ENCODE measurements around the gene PPARGC1A.
A peak's percentile ranks its signal among the peaks of the same experiment; 100 is the strongest.

Gene PPARGC1A, protein sequence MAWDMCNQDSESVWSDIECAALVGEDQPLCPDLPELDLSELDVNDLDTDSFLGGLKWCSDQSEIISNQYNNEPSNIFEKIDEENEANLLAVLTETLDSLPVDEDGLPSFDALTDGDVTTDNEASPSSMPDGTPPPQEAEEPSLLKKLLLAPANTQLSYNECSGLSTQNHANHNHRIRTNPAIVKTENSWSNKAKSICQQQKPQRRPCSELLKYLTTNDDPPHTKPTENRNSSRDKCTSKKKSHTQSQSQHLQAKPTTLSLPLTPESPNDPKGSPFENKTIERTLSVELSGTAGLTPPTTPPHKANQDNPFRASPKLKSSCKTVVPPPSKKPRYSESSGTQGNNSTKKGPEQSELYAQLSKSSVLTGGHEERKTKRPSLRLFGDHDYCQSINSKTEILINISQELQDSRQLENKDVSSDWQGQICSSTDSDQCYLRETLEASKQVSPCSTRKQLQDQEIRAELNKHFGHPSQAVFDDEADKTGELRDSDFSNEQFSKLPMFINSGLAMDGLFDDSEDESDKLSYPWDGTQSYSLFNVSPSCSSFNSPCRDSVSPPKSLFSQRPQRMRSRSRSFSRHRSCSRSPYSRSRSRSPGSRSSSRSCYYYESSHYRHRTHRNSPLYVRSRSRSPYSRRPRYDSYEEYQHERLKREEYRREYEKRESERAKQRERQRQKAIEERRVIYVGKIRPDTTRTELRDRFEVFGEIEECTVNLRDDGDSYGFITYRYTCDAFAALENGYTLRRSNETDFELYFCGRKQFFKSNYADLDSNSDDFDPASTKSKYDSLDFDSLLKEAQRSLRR

DNA sequence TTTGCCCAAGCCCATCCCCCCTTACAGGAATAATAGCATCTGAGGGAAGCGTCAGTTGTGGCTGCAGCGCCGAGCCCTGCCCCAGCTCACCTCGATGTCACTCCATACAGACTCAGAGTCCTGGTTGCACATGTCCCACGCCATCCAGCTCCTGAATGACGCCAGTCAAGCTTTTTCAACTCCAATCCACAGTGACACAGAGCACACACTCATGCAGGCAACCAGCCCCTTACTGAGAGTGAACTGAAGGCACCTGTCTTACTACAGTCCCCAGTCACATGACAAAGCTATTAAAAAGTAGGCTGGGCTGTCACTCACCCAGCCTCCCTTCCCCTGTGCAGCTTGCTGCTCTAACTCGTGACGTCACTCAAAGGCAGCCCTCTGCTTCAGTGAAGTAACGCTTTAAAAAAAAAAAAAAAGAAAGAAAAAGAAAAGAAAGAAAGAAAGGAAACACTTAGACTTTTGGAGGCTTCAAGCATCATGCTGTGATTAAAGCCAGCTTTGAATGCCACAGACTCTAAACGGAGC, at the start of gene PPARGC1A:
Gene PPARGC1A, minus strand, starts transcription at position 234 of the 528 bp plus-strand sequence. Its CDS starts 90 bp downstream, at position 144.
- peak; percentile 1 for DNase-seq (ENCODE audit: low read depth)
- no peak for TF ChIP-seq CTCF (IDR thresholded peaks at IDR 0.05; ENCODE audit: insufficient read depth, low read depth, low read length, missing control alignments)
- no peak within 1 kb of the TSS for H3K4me3 ChIP-seq (ENCODE audit: low read depth, low read length)

GRCh38 chr4:23938796-23939195, 48.9 kb upstream of the PPARGC1A start:
- H3K4me3 ChIP-seq (ENCODE audit: low read depth, low read length) = no peak overlapping the region
- no peak for DNase-seq (ENCODE audit: low read depth)
- TF ChIP-seq CTCF (IDR thresholded peaks at IDR 0.05; ENCODE audit: insufficient read depth, low read depth, low read length, missing control alignments) = no peak

- no peak for DNase-seq (ENCODE audit: low read depth)
- no peak for TF ChIP-seq CTCF (IDR thresholded peaks at IDR 0.05; ENCODE audit: insufficient read depth, low read depth, low read length, missing control alignments)
- no peak overlapping the region for H3K4me3 ChIP-seq (ENCODE audit: low read depth, low read length)
These were observed 47.3 kb upstream of the PPARGC1A start for GRCh38 chr4:23937173-23937572.

- TF ChIP-seq CTCF (IDR thresholded peaks at IDR 0.05; ENCODE audit: insufficient read depth, low read depth, low read length, missing control alignments) = no peak
- DNase-seq (ENCODE audit: low read depth) = no peak
- H3K4me3 ChIP-seq (ENCODE audit: low read depth, low read length) = no peak overlapping the region
These were observed 45.1 kb upstream of the PPARGC1A start for GRCh38 chr4:23934915-23935314.

GRCh38 chr4:23934223-23934622, 44.4 kb upstream of the PPARGC1A start:
- TF ChIP-seq CTCF (IDR thresholded peaks at IDR 0.05; ENCODE audit: insufficient read depth, low read depth, low read length, missing control alignments) = no peak
- DNase-seq (ENCODE audit: low read depth) = no peak
- H3K4me3 ChIP-seq (ENCODE audit: low read depth, low read length) = no peak overlapping the region

GRCh38 chr4:23932901-23933308, 43.1 kb upstream of the PPARGC1A start:
- no peak for DNase-seq (ENCODE audit: low read depth)
- no peak overlapping the region for H3K4me3 ChIP-seq (ENCODE audit: low read depth, low read length)
- TF ChIP-seq CTCF (IDR thresholded peaks at IDR 0.05; ENCODE audit: insufficient read depth, low read depth, low read length, missing control alignments) = no peak

Data from GM12865 (cell line).